ENCODE results near the gene AOC1. TPM values are rescaled to one million over a fixed set of nuclear protein-coding genes. Genes with fewer than 3 reads are reported as not detected.

The AOC1 gene, protein sequence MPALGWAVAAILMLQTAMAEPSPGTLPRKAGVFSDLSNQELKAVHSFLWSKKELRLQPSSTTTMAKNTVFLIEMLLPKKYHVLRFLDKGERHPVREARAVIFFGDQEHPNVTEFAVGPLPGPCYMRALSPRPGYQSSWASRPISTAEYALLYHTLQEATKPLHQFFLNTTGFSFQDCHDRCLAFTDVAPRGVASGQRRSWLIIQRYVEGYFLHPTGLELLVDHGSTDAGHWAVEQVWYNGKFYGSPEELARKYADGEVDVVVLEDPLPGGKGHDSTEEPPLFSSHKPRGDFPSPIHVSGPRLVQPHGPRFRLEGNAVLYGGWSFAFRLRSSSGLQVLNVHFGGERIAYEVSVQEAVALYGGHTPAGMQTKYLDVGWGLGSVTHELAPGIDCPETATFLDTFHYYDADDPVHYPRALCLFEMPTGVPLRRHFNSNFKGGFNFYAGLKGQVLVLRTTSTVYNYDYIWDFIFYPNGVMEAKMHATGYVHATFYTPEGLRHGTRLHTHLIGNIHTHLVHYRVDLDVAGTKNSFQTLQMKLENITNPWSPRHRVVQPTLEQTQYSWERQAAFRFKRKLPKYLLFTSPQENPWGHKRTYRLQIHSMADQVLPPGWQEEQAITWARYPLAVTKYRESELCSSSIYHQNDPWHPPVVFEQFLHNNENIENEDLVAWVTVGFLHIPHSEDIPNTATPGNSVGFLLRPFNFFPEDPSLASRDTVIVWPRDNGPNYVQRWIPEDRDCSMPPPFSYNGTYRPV
- total RNA-seq: under 1 TPM in 3 of 4 donors, not detected in 1; 0.23 to 0.45 (median 0.33) TPM

DNA sequence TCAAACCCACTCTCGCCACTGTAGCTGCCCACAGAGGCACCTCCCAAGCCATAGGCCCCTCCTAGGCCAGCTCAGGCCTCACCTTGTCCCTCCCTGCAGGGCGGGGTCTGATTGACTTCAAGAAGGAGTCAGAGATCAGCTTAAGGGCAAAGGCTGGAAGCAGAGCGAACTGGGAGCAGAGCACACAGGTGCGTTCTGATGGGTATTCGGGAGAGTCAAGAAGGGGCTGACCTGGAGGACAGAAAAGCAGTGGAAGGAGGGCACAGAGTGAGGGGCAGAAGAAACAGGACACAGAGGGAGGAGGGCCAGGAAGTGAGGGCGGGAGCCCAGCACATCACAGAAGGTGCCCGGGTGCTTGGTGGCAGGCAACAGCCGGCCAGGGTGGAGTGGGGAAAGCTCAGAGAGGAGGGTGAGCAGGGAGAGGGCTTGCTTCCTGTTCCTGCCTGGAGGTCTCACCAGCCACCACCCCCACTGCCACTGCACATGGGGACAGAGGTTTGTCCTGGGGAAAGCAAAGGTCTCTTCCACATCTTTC is at the start of gene AOC1:
AOC1 (plus strand) TSS at position 147 of the 535 bp plus-strand sequence. CDS start 3,954 bp downstream, outside the sequence.
- DNase-seq (ENCODE audit: extremely low spot score): peak; percentile 57
- Histone ChIP-seq H3K9me3 (no peaks in the 10 kb centered on the region), H3K27ac (replicated peaks in 1 of 4) (no peak within 1 kb of the TSS), H3K27me3 (peaks cover 0 to 42% (median 2%) of the 10 kb centered on the region in 4 donors), H3K4me3 (no peak within 1 kb of the TSS), H3K36me3 (no peaks in the 10 kb centered on the region), H3K4me1 (no peaks in the 10 kb centered on the region)
- no peak for TF ChIP-seq POLR2AphosphoS5 (IDR thresholded peaks at IDR 0.05)
- TF ChIP-seq, protein P1, sequence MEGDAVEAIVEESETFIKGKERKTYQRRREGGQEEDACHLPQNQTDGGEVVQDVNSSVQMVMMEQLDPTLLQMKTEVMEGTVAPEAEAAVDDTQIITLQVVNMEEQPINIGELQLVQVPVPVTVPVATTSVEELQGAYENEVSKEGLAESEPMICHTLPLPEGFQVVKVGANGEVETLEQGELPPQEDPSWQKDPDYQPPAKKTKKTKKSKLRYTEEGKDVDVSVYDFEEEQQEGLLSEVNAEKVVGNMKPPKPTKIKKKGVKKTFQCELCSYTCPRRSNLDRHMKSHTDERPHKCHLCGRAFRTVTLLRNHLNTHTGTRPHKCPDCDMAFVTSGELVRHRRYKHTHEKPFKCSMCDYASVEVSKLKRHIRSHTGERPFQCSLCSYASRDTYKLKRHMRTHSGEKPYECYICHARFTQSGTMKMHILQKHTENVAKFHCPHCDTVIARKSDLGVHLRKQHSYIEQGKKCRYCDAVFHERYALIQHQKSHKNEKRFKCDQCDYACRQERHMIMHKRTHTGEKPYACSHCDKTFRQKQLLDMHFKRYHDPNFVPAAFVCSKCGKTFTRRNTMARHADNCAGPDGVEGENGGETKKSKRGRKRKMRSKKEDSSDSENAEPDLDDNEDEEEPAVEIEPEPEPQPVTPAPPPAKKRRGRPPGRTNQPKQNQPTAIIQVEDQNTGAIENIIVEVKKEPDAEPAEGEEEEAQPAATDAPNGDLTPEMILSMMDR (IDR thresholded peaks at IDR 0.05): no peak
- no peak for TF ChIP-seq EP300 (IDR thresholded peaks at IDR 0.05)
- TF ChIP-seq POLR2A (IDR thresholded peaks at IDR 0.05; ENCODE audit: low read depth): no peak
- intact Hi-C loops (cut with DNase I): no loop called here
- WGBS: 71% methylated on average over 8 of the region's 8 CpGs

DNA sequence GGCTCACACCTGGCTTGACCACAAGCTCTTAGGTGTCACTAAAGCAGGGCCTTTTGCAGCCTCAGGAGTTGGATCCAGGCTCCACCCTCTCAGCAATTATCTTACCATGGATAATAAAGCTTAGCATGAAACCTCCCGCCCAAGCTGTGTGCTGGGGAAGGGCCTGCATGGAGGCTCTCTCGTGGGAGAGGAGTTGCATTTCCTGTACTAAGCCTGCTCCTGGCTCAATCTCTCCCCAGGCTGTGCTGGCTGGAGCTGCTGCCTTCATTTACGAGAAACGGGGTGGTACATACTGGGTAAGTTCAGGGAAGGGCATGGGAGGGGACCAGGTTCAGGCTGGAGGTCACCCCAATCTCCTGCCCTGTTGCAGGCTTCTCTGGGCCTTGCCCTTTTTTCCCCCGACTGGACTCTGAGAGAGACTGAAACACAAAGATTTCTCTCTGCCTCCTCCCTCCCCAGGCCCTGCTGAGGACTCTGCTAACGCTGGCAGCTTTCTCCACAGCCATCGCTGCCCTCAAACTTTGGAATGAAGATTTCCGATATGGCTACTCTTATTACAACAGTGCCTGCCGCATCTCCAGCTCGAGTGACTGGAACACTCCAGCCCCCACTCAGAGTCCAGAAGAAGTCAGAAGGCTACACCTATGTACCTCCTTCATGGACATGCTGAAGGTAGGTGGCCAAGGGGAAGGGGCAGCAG is 49.0 kb upstream of the AOC1 start:
- WGBS: 70% methylated on average over 8 of the region's 10 CpGs
- H3K4me1 ChIP-seq: peaks cover 14 to 25% (median 18%) of the 10 kb centered on the region in 4 donors
- peaks cover 0 to 12% (median 5%) of the 10 kb centered on the region in 4 donors for H3K36me3 ChIP-seq
- DNase-seq (ENCODE audit: extremely low spot score): peak; percentile 91
- no peak overlapping the region for H3K27ac ChIP-seq (replicated peaks in 1 of 4)
- H3K4me3 ChIP-seq: no peak overlapping the region
- peaks cover 0 to 23% (median 14%) of the 10 kb centered on the region in 4 donors for H3K9me3 ChIP-seq
- peaks cover 0 to 67% (median 17%) of the 10 kb centered on the region in 4 donors for H3K27me3 ChIP-seq
- intact Hi-C loops (cut with DNase I): no loop called here
- TF ChIP-seq POLR2AphosphoS5 (IDR thresholded peaks at IDR 0.05): no peak
- TF ChIP-seq, protein P1 (IDR thresholded peaks at IDR 0.05): no peak
- TF ChIP-seq EP300 (IDR thresholded peaks at IDR 0.05): no peak
- TF ChIP-seq POLR2A (IDR thresholded peaks at IDR 0.05; ENCODE audit: low read depth): no peak

DNA sequence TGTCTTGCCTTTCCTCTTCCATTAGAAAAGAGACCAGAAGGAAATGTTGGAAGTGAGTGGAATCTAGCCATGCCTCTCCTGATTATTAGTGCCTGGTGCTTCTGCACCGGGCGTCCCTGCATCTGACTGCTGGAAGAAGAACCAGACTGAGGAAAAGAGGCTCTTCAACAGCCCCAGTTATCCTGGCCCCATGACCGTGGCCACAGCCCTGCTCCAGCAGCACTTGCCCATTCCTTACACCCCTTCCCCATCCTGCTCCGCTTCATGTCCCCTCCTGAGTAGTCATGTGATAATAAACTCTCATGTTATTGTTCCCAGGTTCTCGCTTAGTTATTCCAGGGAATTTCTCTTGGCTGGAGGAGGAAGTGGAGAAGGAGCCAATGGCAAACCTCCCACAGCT is 47.5 kb upstream of the AOC1 start:
- Histone ChIP-seq H3K4me3 (no peak overlapping the region), H3K9me3 (peaks cover 0 to 23% (median 14%) of the 10 kb centered on the region in 4 donors), H3K27me3 (peaks cover 0 to 54% (median 10%) of the 10 kb centered on the region in 4 donors), H3K36me3 (peaks cover 0 to 12% (median 5%) of the 10 kb centered on the region in 4 donors), H3K27ac (replicated peaks in 1 of 4) (no peak overlapping the region), H3K4me1 (peaks cover 11 to 20% (median 17%) of the 10 kb centered on the region in 4 donors)
- peak; percentile 75 for DNase-seq (ENCODE audit: extremely low spot score)
- no peak for TF ChIP-seq EP300 (IDR thresholded peaks at IDR 0.05)
- intact Hi-C loops (cut with DNase I): no loop called here
- WGBS: 88% methylated on average over 5 of the region's 5 CpGs

DNA sequence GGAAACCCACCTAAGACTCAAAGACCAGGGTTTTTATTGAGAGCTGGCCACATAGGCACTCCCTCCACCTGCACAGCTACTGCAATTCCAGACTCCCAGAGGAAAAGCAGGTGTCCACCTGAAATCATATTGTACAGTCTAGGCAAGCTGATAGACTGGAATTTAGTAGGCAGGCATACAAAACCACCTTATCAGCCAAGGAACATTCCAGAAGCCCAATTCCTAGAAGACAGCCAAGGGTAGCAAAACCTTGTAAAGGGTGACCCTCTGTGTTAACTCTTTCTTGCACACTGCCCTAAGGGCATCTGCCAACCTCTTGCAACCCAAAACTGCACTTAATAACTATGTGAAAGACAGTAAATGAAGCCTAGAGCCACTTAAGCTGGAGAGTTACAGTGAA is 46.5 kb upstream of the AOC1 start:
- DNase-seq (ENCODE audit: extremely low spot score): peak; percentile 42
- Histone ChIP-seq H3K9me3 (peaks cover 0 to 23% (median 14%) of the 10 kb centered on the region in 4 donors), H3K4me1 (peaks cover 1 to 10% (median 6%) of the 10 kb centered on the region in 4 donors), H3K36me3 (peaks cover 0 to 12% (median 5%) of the 10 kb centered on the region in 4 donors), H3K27me3 (peaks cover 0 to 43% (median 1%) of the 10 kb centered on the region in 4 donors), H3K4me3 (no peak overlapping the region), H3K27ac (replicated peaks in 1 of 4) (no peak overlapping the region)
- intact Hi-C loops (cut with DNase I): no loop called here
- TF ChIP-seq POLR2AphosphoS5 (IDR thresholded peaks at IDR 0.05) (no peak), EP300 (IDR thresholded peaks at IDR 0.05) (no peak), POLR2A (IDR thresholded peaks at IDR 0.05; ENCODE audit: low read depth) (no peak)
- TF ChIP-seq, protein P1 (IDR thresholded peaks at IDR 0.05): no peak
